H1 (cell line): ENCODE data around the gene QSOX1. TPM values are rescaled to one million over a fixed set of nuclear protein-coding genes. Genes with fewer than 3 reads are reported as not detected.

ENCODE experiments used
- CTCF ChIA-PET: fragments of 300-600 bp; sonication (Branson Sonifier 250); formaldehyde crosslinking; loops from one replicate; lab custom pipeline; 2021; ENCODE audit not compliant: partially characterized antibody; lab: Charles Lee
- POLR2A ChIA-PET: fragments of 300-600 bp; sonication (Branson Sonifier 250); formaldehyde crosslinking; loops from one replicate; lab custom pipeline; 2021; ENCODE audit warnings: inconsistent platforms; ENCODE audit not compliant: partially characterized antibody; lab: Charles Lee
- DNase-seq, 2 experiments: peaks; one replicate each; pipeline versions ENCODE4 v3.0.0 to v3.0.0-alpha.2; 2010 to 2022; ENCODE audit warnings: low spot score in 2 of 2, low read depth in 1 of 2, mixed read lengths in 1 of 2
- FAIRE-seq: peaks from 2 replicates; lab custom pipeline; 2011; peaks lifted over from hg19 to GRCh38; lab: Jason Lieb, UNC
- H2AFZ ChIP-seq: 2 replicates; pipeline ENCODE4 v1.8.1; 2012; ENCODE audit warnings: low read length, inconsistent platforms
- H2AK5ac ChIP-seq: 2 replicates; pipeline ENCODE4 v1.6.1; 2013; ENCODE audit warnings: low read depth, low read length
- H2BK120ac ChIP-seq: replicated peaks from 2 replicates; pipeline ENCODE3; 2013; ENCODE audit warnings: low read depth, low read length, inconsistent platforms
- H2BK12ac ChIP-seq: 2 replicates; pipeline ENCODE4 v1.6.1; 2013; ENCODE audit warnings: low read depth, low read length
- H2BK15ac ChIP-seq: 2 replicates; pipeline ENCODE4 v1.6.1; 2013; ENCODE audit warnings: low read length
- H2BK20ac ChIP-seq: 2 replicates; pipeline ENCODE4 v1.6.1; 2013; ENCODE audit warnings: low read length
- H2BK5ac ChIP-seq: 2 replicates; pipeline ENCODE4 v1.6.1; 2013; ENCODE audit warnings: low read depth, low read length
- H3K14ac ChIP-seq: 2 replicates; pipeline ENCODE4 v1.6.1; 2013; ENCODE audit warnings: inconsistent platforms; ENCODE audit not compliant: insufficient read length
- H3K18ac ChIP-seq: 2 replicates; pipeline ENCODE4 v1.6.1; 2013; ENCODE audit warnings: low read length; ENCODE audit errors: extremely low read depth
- H3K23ac ChIP-seq: 2 replicates; pipeline ENCODE4 v1.6.1; 2013; ENCODE audit warnings: inconsistent platforms; ENCODE audit not compliant: insufficient read length
- H3K23me2 ChIP-seq: 2 replicates; pipeline ENCODE4 v1.6.1; 2013; ENCODE audit warnings: low read depth, low read length
- H3K27ac ChIP-seq: 2 replicates; pipeline ENCODE4 v1.6.1; 2011; ENCODE audit warnings: low read depth, low read length, inconsistent platforms
- H3K27me3 ChIP-seq, 4 experiments: replicated peaks in 1 of 4; 1 replicate in 1 of 4; 2 replicates in 3 of 4; pipeline versions ENCODE4 v1.6.1 to v1.8.1; 2011 to 2013; ENCODE audit warnings: low read length in 3 of 4, mild to moderate bottlenecking in 3 of 4, inconsistent platforms in 2 of 4, mixed read lengths in 2 of 4, moderate library complexity in 1 of 4; ENCODE audit not compliant: control insufficient read depth in 3 of 4, insufficient read depth in 3 of 4; ENCODE audit errors: extremely low read depth in 1 of 4
- H3K36me3 ChIP-seq, 4 experiments: 2 replicates each; pipeline versions ENCODE4 v1.6.1 to v1.8.1; 2011 to 2013; ENCODE audit warnings: mild to moderate bottlenecking in 4 of 4, low read length in 3 of 4, moderate library complexity in 2 of 4, control low read depth in 1 of 4, inconsistent platforms in 1 of 4; ENCODE audit not compliant: insufficient read depth in 4 of 4, control insufficient read depth in 2 of 4
- H3K4ac ChIP-seq: replicated peaks from 2 replicates; pipeline ENCODE3; 2013; ENCODE audit warnings: low read length, low read depth, mixed read lengths, inconsistent platforms; ENCODE audit not compliant: insufficient read length
- H3K4me1 ChIP-seq, 4 experiments: replicated peaks in 1 of 4; 1 replicate in 1 of 4; 2 replicates in 3 of 4; pipeline versions ENCODE4 v1.6.1 to v1.8.1; 2011 to 2013; ENCODE audit warnings: low read length in 3 of 4, inconsistent platforms in 2 of 4, mixed read lengths in 1 of 4; ENCODE audit not compliant: insufficient read depth in 4 of 4, control insufficient read depth in 3 of 4
- H3K4me2 ChIP-seq, 2 experiments: 2 replicates each; pipeline versions ENCODE4 v1.6.1 to v1.8.1; 2011 to 2013; ENCODE audit warnings: low read depth in 2 of 2, low read length in 2 of 2, control low read depth in 1 of 2, inconsistent platforms in 1 of 2, mild to moderate bottlenecking in 1 of 2; ENCODE audit not compliant: insufficient read depth in 1 of 2
- H3K4me3 ChIP-seq, 4 experiments: fragments of 200-600, 300-600 bp in 1 of 4; sonication (generic), shearing (Covaris generic), sonication (Bioruptor Twin) in 1 of 4; 2 replicates each; pipeline versions ENCODE4 v1.5.1 to v1.8.1; 2011 to 2016; ENCODE audit warnings: low read length in 4 of 4, low read depth in 3 of 4, control low read depth in 2 of 4, inconsistent platforms in 2 of 4, mild to moderate bottlenecking in 2 of 4, mixed read lengths in 1 of 4, moderate library complexity in 1 of 4; ENCODE audit not compliant: insufficient read depth in 2 of 4; ENCODE audit errors: extremely low read depth in 1 of 4
- H3K56ac ChIP-seq: replicated peaks from 2 replicates; pipeline ENCODE3; 2013; ENCODE audit warnings: low read depth, mild to moderate bottlenecking, mixed read lengths, low read length, inconsistent platforms; ENCODE audit not compliant: insufficient read length
- H3K79me1 ChIP-seq: 2 replicates; pipeline ENCODE4 v1.6.1; 2013; ENCODE audit warnings: low read depth, low read length, control low read depth
- H3K79me2 ChIP-seq, 2 experiments: 2 replicates each; pipeline versions ENCODE4 v1.6.1 to v1.8.1; 2012 to 2013; ENCODE audit warnings: low read length in 2 of 2, mild to moderate bottlenecking in 2 of 2, inconsistent platforms in 1 of 2; ENCODE audit not compliant: insufficient read depth in 2 of 2, control insufficient read depth in 1 of 2
- H3K9ac ChIP-seq, 4 experiments: replicated peaks in 1 of 4; 1 replicate in 1 of 4; 2 replicates in 3 of 4; pipeline versions ENCODE4 v1.6.1 to v1.8.1; 2011 to 2013; ENCODE audit warnings: low read depth in 3 of 4, low read length in 3 of 4, control low read depth in 2 of 4, mild to moderate bottlenecking in 2 of 4, moderate library complexity in 2 of 4, inconsistent platforms in 1 of 4; ENCODE audit errors: extremely low read depth in 1 of 4
- H3K9me3 ChIP-seq, 2 experiments: 2 replicates each; pipeline versions ENCODE4 v1.6.1 to v1.8.1; 2012 to 2013; ENCODE audit warnings: mild to moderate bottlenecking in 2 of 2, moderate library complexity in 2 of 2, control low read depth in 1 of 2, inconsistent platforms in 1 of 2, low read depth in 1 of 2, low read length in 1 of 2, mixed read lengths in 1 of 2; ENCODE audit not compliant: insufficient read depth in 2 of 2
- H4K20me1 ChIP-seq, 2 experiments: replicated peaks in 1 of 2; 2 replicates each; pipeline versions ENCODE3 to v1.8.1; 2011 to 2013; ENCODE audit warnings: inconsistent platforms in 2 of 2, low read length in 2 of 2, mild to moderate bottlenecking in 1 of 2; ENCODE audit not compliant: insufficient read depth in 2 of 2, control insufficient read depth in 1 of 2
- H4K5ac ChIP-seq: 2 replicates; pipeline ENCODE4 v1.6.1; 2013; ENCODE audit warnings: low read length, low read depth, mixed read lengths, inconsistent platforms; ENCODE audit not compliant: insufficient read length
- H4K8ac ChIP-seq: 2 replicates; pipeline ENCODE4 v1.8.0; 2013; ENCODE audit warnings: mild to moderate bottlenecking, moderate library complexity, low read length, inconsistent platforms; ENCODE audit not compliant: insufficient read depth; ENCODE audit errors: extremely low read depth
- H4K91ac ChIP-seq: replicated peaks from 2 replicates; pipeline ENCODE3; 2013; ENCODE audit warnings: low read length, mixed read lengths, inconsistent platforms; ENCODE audit not compliant: insufficient read length
- NRF1 ChIP-seq: IDR thresholded peaks from 2 replicates; pipeline ENCODE4 v1.6.1; 2011; ENCODE audit warnings: mild to moderate bottlenecking, low read depth, low read length, improper control_type of control experiment
- WGBS, 2 experiments: shearing (Covaris generic) in 1 of 2; methylation state at CpG; one replicate each; pipeline versions ENCODE4 v1.1.6 to v1.1.7; 2013 to 2015; ENCODE audit warnings: low lambda C conversion rate in 2 of 2, mixed read lengths in 2 of 2, inconsistent platforms in 1 of 2, low coverage in 1 of 2, missing lambda C conversion rate in 1 of 2; ENCODE audit not compliant: insufficient replicate concordance in 2 of 2, insufficient coverage in 1 of 2, insufficient read length in 1 of 2; ENCODE audit errors: extremely low coverage in 1 of 2, missing lambda C conversion rate in 1 of 2; 5-methylcytosine and 5-hydroxymethylcytosine counted together
- polyA plus RNA-seq, 7 experiments: library from polyadenylated mRNA; depleted of rRNA in 3 of 7; stranded (reverse) in 5 of 7; unstranded in 2 of 7; fragments of >200 nt in 5 of 7; fragments of 200-250 nt in 2 of 7; gene quantifications; 1 replicate in 5 of 7; 2 replicates in 1 of 7; 4 replicates in 1 of 7; pipeline versions ENCODE4 v1.2.1 to v1.2.3, GENCODE V29; 2011 to 2013; ENCODE audit warnings: missing spikeins in 2 of 7, mixed read lengths in 2 of 7
- total RNA-seq: library from RNA; stranded (reverse); fragmentation: NEBNext Ultra II Directional; extraction: Animal tissue kit (Norgen Biotek cat#: 25700); gene quantifications from 2 replicates; pipeline ENCODE4 v1.2.1, GENCODE V29; 2021

QSOX1 gene
- total and polyA plus RNA-seq, 2 of the 8 experiments (the other 6 are each of a cell fraction or from before 2014, with no cell fraction given), result 97.7 to 123 TPM

DNA sequence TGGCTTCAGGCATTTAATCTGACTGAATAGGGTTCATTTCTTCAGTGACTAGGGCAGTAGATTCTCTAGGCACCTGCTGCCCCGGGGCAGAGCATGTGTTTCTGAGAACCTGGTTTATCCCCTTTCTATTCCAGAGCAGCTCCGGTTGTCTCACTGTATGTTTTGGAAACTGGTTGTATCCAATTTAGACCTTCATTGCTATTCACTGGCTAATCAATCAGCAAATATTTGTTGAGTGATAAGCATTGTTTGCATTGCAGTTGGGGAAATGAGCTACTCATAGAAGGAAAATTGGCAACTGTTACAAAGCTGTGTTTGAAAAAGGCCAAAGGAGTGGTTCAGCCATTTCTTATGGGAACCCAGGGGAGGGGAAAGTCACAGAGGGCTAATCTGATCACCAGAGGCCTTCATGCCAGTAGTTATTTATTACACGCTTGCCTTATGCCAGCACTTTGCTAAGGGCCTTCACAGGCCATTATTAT lies 2.9 kb downstream of the QSOX1 start:
- no peak for DNase-seq
- WGBS, 2 experiments, result 96% methylated on average over 3 of the region's 3 CpGs; no CpG with 5 or more reads in 1 of the 2 experiments
- Histone ChIP-seq H3K4ac (no peak overlapping the region), H2BK120ac (no peak overlapping the region), H3K4me1 (peaks cover 1 to 11% (median 6%) of the 10 kb centered on the region in 4 experiments; a peak in 6 of 7 replicates), H2AFZ (no peak overlapping the region), H3K14ac (no peak overlapping the region), H3K18ac (no peak overlapping the region), H2BK5ac (no peak overlapping the region), H4K20me1 (peaks cover 10 to 13% of the 10 kb centered on the region in 2 experiments), H3K79me2 (peaks cover 5 to 56% of the 10 kb centered on the region in 2 experiments; a peak in 3 of 4 replicates), H3K36me3 (no peaks in the 10 kb centered on the region), H3K9me3 (no peaks in the 10 kb centered on the region), H2BK20ac (no peak overlapping the region), H3K27ac (no peak overlapping the region), H2BK12ac (no peak overlapping the region), H4K91ac (no peak overlapping the region), H3K56ac (no peak overlapping the region), H2BK15ac (no peak overlapping the region), H3K4me3 (no peak overlapping the region), H3K9ac (no peak overlapping the region), H3K4me2 (no peak overlapping the region; a peak in 1 of 4 replicates), H4K8ac (no peak overlapping the region), H3K23ac (no peak overlapping the region), H3K23me2 (peaks cover 8% of the 10 kb centered on the region), H4K5ac (no peak overlapping the region), H3K27me3 (peaks cover 0 to 13% (median 7%) of the 10 kb centered on the region in 4 experiments; a peak in 6 of 7 replicates), H2AK5ac (no peak overlapping the region), H3K79me1 (peaks cover 16% of the 10 kb centered on the region)
- FAIRE-seq, result no peak
- ChIA-PET POLR2A (interaction anchor here (2.4 kb wide), 1 partner anchor 10 kb away, joined by 8 read pairs; no protein-coding TSS in a partner anchor), CTCF (interaction anchor here (4.1 to 8.1 kb wide), 2 partner anchors 10 to 22 kb away, joined by 37 to 108 read pairs; no protein-coding TSS in a partner anchor)
- no peak for TF ChIP-seq NRF1
